Stomach (tissue), 4 donors: ENCODE data around the gene TC2N.
"Not testable (repeated sequence)": the region's sequence is repeated elsewhere in the genome, so short reads cannot be mapped to it uniquely, and the experiment has no call there.

Experiments
- CTCF ChIP-seq, 7 experiments: fragments of 450-650 bp in 4 of 7; fragments of 200-600 bp in 3 of 7; sonication (generic) in 3 of 7; IDR thresholded peaks; one replicate each; pipeline ENCODE4 v1.5.1; 2016 to 2019; ENCODE audit warnings: antibody characterized with exemption in 7 of 7, control low read depth in 2 of 7, mild to moderate bottlenecking in 1 of 7
- POLR2A ChIP-seq, 4 donors: fragments of 450-650 bp; IDR thresholded peaks; one replicate each; pipeline ENCODE4 v1.6.1; 2016; ENCODE audit warnings: antibody characterized with exemption in 4 of 4, control low read depth in 2 of 4, mild to moderate bottlenecking in 1 of 4, moderate library complexity in 1 of 4
- POLR2AphosphoS5 ChIP-seq, 3 donors: sonication (generic); formaldehyde crosslinking; IDR thresholded peaks; one replicate each; pipeline ENCODE4 v1.6.1; 2016; ENCODE audit warnings: antibody characterized with exemption in 3 of 3

- not testable (repeated sequence) for TF ChIP-seq CTCF, POLR2AphosphoS5, POLR2A (IDR thresholded peaks at IDR 0.05)
Measured at GRCh38 chr14:91897716-91898115, 30.4 kb upstream of the TC2N start.
